ENCODE data around the gene RAPGEF4.

The RAPGEF4 gene

GRCh38 chr2:173066887-173067676 lies 331.4 kb downstream of the RAPGEF4 start:
- Histone ChIP-seq H3K27me3 (replicated peaks; ENCODE audit: control insufficient read depth, insufficient read depth, low read length) (no peaks in the 10 kb centered on the region), H3K36me3 (ENCODE audit: control insufficient read depth, insufficient read depth, low read length, severe bottlenecking) (no peaks in the 10 kb centered on the region), H3K4me3 (ENCODE audit: low read length) (no peak overlapping the region), H3K9ac (ENCODE audit: low read length) (no peak overlapping the region), H3K4me1 (ENCODE audit: control insufficient read depth, insufficient read depth, low read length) (peaks cover 19% of the 10 kb centered on the region), H3K9me3 (ENCODE audit: control insufficient read depth, low read length) (no peaks in the 10 kb centered on the region)
- DNase-seq (ENCODE audit: low read depth): no peak

- H3K9ac ChIP-seq (ENCODE audit: low read length): peak overlapping the region; percentile 99
- DNase-seq (ENCODE audit: low read depth): no peak
- H3K27me3 ChIP-seq (replicated peaks; ENCODE audit: control insufficient read depth, insufficient read depth, low read length): no peaks in the 10 kb centered on the region
- H3K36me3 ChIP-seq (ENCODE audit: control insufficient read depth, insufficient read depth, low read length, severe bottlenecking): no peaks in the 10 kb centered on the region
- H3K4me3 ChIP-seq (ENCODE audit: low read length): peak overlapping the region; percentile 92
- no peaks in the 10 kb centered on the region for H3K9me3 ChIP-seq (ENCODE audit: control insufficient read depth, low read length)
- H3K4me1 ChIP-seq (ENCODE audit: control insufficient read depth, insufficient read depth, low read length): peaks cover 25% of the 10 kb centered on the region
Measured at GRCh38 chr2:173075056-173075780, 339.6 kb downstream of the RAPGEF4 start.

DNA sequence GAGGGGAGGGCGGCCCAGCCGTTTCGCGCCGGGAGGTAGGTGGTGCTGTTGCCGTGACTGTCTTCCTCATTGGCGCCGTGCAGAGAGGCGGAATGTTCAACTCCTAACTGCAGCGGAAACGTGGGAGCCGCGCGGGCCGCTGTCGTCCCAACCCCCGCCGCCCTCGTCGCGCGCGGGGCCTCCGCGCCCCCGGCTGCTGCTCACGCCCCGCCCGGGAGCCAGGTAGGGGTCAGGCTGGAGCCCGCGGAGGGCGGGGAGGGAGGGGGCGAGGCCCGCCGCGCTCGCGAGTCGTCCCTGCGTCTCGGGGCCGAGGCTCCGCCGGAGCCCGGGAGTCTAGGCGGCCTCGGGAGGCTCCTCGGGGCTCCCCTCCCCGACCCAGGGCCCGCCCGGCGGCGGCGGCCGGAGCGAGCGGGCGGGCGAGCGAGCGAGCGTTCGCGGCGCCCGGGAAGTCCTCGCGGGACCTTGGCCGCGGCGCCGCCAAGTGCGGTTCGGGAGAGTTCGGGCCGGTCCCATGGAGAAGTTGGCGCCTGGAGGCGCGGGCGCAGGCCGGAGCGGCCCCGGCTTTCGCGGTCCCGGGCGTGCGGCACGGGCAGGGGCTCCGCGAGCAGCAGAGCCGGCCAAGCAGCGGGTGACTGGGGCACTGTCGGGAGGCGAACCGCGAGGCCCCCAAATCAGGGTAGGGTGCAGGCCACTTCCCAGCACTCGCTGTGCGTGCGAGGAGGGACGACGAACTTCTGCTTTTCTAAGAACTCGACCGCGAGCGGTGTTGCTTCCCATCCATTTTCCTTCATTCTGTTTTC lies 340.3 kb downstream of the RAPGEF4 start, which contains the start of gene MAP3K20:
MAP3K20 (plus strand) TSS at position 66 of the 800 bp plus-strand sequence. CDS start 15,186 bp downstream, outside the sequence.
- peak; percentile 87 for DNase-seq (ENCODE audit: low read depth)
- Histone ChIP-seq H3K4me3 (ENCODE audit: low read length) (peak within 1 kb of the TSS; percentile 92), H3K9me3 (ENCODE audit: control insufficient read depth, low read length) (no peaks in the 10 kb centered on the region), H3K4me1 (ENCODE audit: control insufficient read depth, insufficient read depth, low read length) (peaks cover 31% of the 10 kb centered on the region), H3K27me3 (replicated peaks; ENCODE audit: control insufficient read depth, insufficient read depth, low read length) (no peaks in the 10 kb centered on the region), H3K9ac (ENCODE audit: low read length) (peak within 1 kb of the TSS; percentile 99), H3K36me3 (ENCODE audit: control insufficient read depth, insufficient read depth, low read length, severe bottlenecking) (no peaks in the 10 kb centered on the region)

GRCh38 chr2:173076581-173077345 lies 341.1 kb downstream of the RAPGEF4 start:
- peak; percentile 71 for DNase-seq (ENCODE audit: low read depth)
- Histone ChIP-seq H3K4me1 (ENCODE audit: control insufficient read depth, insufficient read depth, low read length) (peaks cover 31% of the 10 kb centered on the region), H3K36me3 (ENCODE audit: control insufficient read depth, insufficient read depth, low read length, severe bottlenecking) (no peaks in the 10 kb centered on the region), H3K9ac (ENCODE audit: low read length) (peak overlapping the region; percentile 99), H3K4me3 (ENCODE audit: low read length) (peak overlapping the region; percentile 92), H3K27me3 (replicated peaks; ENCODE audit: control insufficient read depth, insufficient read depth, low read length) (no peaks in the 10 kb centered on the region), H3K9me3 (ENCODE audit: control insufficient read depth, low read length) (no peaks in the 10 kb centered on the region)

DNA sequence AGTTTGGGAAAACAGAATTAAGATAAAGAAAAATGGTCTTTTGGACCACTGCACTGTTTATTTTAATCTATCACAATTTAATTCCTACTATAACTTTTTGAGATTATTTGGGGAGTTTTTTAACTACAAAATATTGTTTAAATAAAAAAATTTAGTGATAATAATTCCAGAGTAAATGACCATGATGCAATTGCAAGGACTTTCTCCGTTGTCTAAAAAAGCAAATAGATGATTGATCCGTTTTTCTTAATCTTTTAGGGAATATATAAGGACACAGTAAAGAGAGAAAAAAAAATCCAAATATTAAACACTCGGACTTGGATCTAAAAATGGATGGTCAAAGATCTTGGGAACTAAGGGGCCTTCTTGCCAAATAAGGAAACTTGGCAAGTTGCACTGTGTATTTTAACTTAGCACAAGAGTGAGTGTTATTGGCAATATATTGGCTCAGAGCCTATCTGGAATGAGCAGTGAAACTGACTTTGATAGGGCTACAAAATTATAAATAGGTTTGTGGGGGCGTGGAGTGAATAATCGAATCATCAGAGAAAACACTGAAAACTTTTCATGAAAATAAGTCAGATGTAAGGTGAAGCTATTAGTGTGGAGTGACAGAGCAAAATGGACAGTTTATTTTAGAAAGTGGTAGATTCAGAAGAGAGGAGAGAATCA lies 342.0 kb downstream of the RAPGEF4 start:
- Histone ChIP-seq H3K4me1 (ENCODE audit: control insufficient read depth, insufficient read depth, low read length) (peaks cover 31% of the 10 kb centered on the region), H3K4me3 (ENCODE audit: low read length) (peak overlapping the region; percentile 92)
- peak; percentile 71 for DNase-seq (ENCODE audit: low read depth)

GRCh38 chr2:173079141-173079540 lies 343.5 kb downstream of the RAPGEF4 start:
- Histone ChIP-seq H3K27me3 (replicated peaks; ENCODE audit: control insufficient read depth, insufficient read depth, low read length) (no peaks in the 10 kb centered on the region), H3K9me3 (ENCODE audit: control insufficient read depth, low read length) (no peaks in the 10 kb centered on the region), H3K9ac (ENCODE audit: low read length) (no peak overlapping the region), H3K36me3 (ENCODE audit: control insufficient read depth, insufficient read depth, low read length, severe bottlenecking) (no peaks in the 10 kb centered on the region), H3K4me1 (ENCODE audit: control insufficient read depth, insufficient read depth, low read length) (peaks cover 46% of the 10 kb centered on the region), H3K4me3 (ENCODE audit: low read length) (no peak overlapping the region)
- no peak for DNase-seq (ENCODE audit: low read depth)

More for the DNA sequence above, 342.0 kb downstream of the RAPGEF4 start:
- no peaks in the 10 kb centered on the region for H3K27me3 ChIP-seq (replicated peaks; ENCODE audit: control insufficient read depth, insufficient read depth, low read length)
- H3K36me3 ChIP-seq (ENCODE audit: control insufficient read depth, insufficient read depth, low read length, severe bottlenecking): no peaks in the 10 kb centered on the region
- H3K9ac ChIP-seq (ENCODE audit: low read length): peak overlapping the region; percentile 99
- no peaks in the 10 kb centered on the region for H3K9me3 ChIP-seq (ENCODE audit: control insufficient read depth, low read length)

- DNase-seq (ENCODE audit: low read depth): peak; percentile 91
- no peaks in the 10 kb centered on the region for H3K36me3 ChIP-seq (ENCODE audit: control insufficient read depth, insufficient read depth, low read length, severe bottlenecking)
- no peaks in the 10 kb centered on the region for H3K27me3 ChIP-seq (replicated peaks; ENCODE audit: control insufficient read depth, insufficient read depth, low read length)
- H3K9me3 ChIP-seq (ENCODE audit: control insufficient read depth, low read length): no peaks in the 10 kb centered on the region
- no peak overlapping the region for H3K4me3 ChIP-seq (ENCODE audit: low read length)
- H3K4me1 ChIP-seq (ENCODE audit: control insufficient read depth, insufficient read depth, low read length): peaks cover 51% of the 10 kb centered on the region
- H3K9ac ChIP-seq (ENCODE audit: low read length): no peak overlapping the region
Measured at GRCh38 chr2:173079973-173080860, 344.6 kb downstream of the RAPGEF4 start.

GRCh38 chr2:173086518-173087213 lies 351.0 kb downstream of the RAPGEF4 start:
- Histone ChIP-seq H3K4me3 (ENCODE audit: low read length) (peak overlapping the region; percentile 50), H3K36me3 (ENCODE audit: control insufficient read depth, insufficient read depth, low read length, severe bottlenecking) (no peaks in the 10 kb centered on the region), H3K9me3 (ENCODE audit: control insufficient read depth, low read length) (no peaks in the 10 kb centered on the region), H3K4me1 (ENCODE audit: control insufficient read depth, insufficient read depth, low read length) (peaks cover 60% of the 10 kb centered on the region), H3K27me3 (replicated peaks; ENCODE audit: control insufficient read depth, insufficient read depth, low read length) (no peaks in the 10 kb centered on the region), H3K9ac (ENCODE audit: low read length) (peak overlapping the region; percentile 54)
- peak; percentile 41 for DNase-seq (ENCODE audit: low read depth)

DNA sequence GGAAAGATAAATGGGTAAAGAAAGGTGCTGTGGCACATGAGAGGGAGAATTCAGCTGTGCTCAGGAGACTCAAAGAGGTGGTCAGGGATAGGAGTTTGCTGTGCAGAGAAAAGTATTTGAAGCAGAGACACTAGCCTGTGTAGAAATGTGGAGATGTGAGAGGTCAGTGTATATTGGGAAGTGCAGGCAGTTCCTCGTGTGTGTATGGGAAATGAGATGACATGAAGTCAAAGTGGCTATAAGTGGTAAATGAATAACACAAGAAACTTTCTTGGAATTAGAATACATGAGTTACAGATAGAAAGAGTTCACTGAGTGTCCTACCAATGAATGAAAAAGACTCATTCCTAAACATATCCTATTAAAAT lies 351.6 kb downstream of the RAPGEF4 start:
- no peaks in the 10 kb centered on the region for H3K9me3 ChIP-seq (ENCODE audit: control insufficient read depth, low read length)
- H3K27me3 ChIP-seq (replicated peaks; ENCODE audit: control insufficient read depth, insufficient read depth, low read length): no peaks in the 10 kb centered on the region
- H3K36me3 ChIP-seq (ENCODE audit: control insufficient read depth, insufficient read depth, low read length, severe bottlenecking): no peaks in the 10 kb centered on the region
- H3K9ac ChIP-seq (ENCODE audit: low read length): peak overlapping the region; percentile 54
- peak overlapping the region; percentile 50 for H3K4me3 ChIP-seq (ENCODE audit: low read length)
- H3K4me1 ChIP-seq (ENCODE audit: control insufficient read depth, insufficient read depth, low read length): peaks cover 65% of the 10 kb centered on the region
- DNase-seq (ENCODE audit: low read depth): no peak
